ENCODE data around the gene C10orf90.

DNA sequence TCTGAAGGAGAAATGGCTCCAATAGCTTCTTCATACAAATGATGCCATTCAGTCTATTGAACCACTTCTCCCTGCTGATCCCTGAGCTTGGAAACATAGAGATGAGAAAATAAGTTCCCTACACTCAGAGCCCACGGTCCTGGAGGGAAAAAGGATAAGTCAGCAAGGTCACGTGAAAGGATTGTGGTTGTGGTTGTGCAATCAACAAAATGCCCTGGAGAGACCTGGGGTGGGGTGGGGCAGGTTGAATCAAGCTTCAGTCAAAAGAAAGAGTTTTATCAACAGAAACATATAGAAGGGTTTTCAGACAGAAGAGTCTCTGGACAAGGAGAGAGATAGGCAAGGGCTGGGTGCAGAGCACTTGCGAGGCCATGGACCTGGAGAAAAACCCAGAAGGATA, 30.1 kb downstream of the C10orf90 start:
- TF ChIP-seq, protein P1, sequence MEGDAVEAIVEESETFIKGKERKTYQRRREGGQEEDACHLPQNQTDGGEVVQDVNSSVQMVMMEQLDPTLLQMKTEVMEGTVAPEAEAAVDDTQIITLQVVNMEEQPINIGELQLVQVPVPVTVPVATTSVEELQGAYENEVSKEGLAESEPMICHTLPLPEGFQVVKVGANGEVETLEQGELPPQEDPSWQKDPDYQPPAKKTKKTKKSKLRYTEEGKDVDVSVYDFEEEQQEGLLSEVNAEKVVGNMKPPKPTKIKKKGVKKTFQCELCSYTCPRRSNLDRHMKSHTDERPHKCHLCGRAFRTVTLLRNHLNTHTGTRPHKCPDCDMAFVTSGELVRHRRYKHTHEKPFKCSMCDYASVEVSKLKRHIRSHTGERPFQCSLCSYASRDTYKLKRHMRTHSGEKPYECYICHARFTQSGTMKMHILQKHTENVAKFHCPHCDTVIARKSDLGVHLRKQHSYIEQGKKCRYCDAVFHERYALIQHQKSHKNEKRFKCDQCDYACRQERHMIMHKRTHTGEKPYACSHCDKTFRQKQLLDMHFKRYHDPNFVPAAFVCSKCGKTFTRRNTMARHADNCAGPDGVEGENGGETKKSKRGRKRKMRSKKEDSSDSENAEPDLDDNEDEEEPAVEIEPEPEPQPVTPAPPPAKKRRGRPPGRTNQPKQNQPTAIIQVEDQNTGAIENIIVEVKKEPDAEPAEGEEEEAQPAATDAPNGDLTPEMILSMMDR (IDR thresholded peaks at IDR 0.05): no peak
- no peak for TF ChIP-seq POLR2A (IDR thresholded peaks at IDR 0.05)

All from testis (tissue), 2 donors.